ENCODE data around the gene CFDP1. TPM values are rescaled to one million over a fixed set of nuclear protein-coding genes. Genes with fewer than 3 reads are reported as not detected.

Gene CFDP1
- total RNA-seq, 1 experiment from 2014 or later: 32.1 TPM

GRCh38 chr16:75472908-75473877 lies 39.9 kb upstream of the CFDP1 start:
- no peak for TF ChIP-seq EZH2phosphoT487 (IDR thresholded peaks at IDR 0.05; ENCODE audit: borderline replicate concordance, low read length)
- no peak for TF ChIP-seq CTCF (conservative IDR thresholded peaks at IDR 0.05; ENCODE audit: low read depth, low read length)
- TF ChIP-seq EZH2 (IDR thresholded peaks at IDR 0.05; ENCODE audit: low read length, unreplicated experiment): no peak
- DNase-seq (no peak), ATAC-seq (no peak)
- Histone ChIP-seq H3K9me2 (replicated peaks; ENCODE audit: low read length) (no peaks in the 10 kb centered on the region), H4K20me1 (ENCODE audit: low read length) (no peaks in the 10 kb centered on the region), H3K4me3 (ENCODE audit: low read length) (no peak overlapping the region), H3K27me3 (ENCODE audit: low read length) (no peaks in the 10 kb centered on the region), H3K4me1 (ENCODE audit: insufficient read depth, low read length) (peaks cover 17% of the 10 kb centered on the region), H3F3A (ENCODE audit: low read length, unreplicated experiment) (no peaks in the 10 kb centered on the region), H3K36me3 (ENCODE audit: low read depth, low read length) (no peaks in the 10 kb centered on the region), H3K9me3 (ENCODE audit: low read length) (no peaks in the 10 kb centered on the region), H2AFZ (ENCODE audit: low read length) (no peak overlapping the region), H3K9ac (ENCODE audit: low read length) (no peak overlapping the region), H3K27ac (ENCODE audit: low read length) (no peak overlapping the region), H3K4me2 (ENCODE audit: low read length) (no peak overlapping the region), H3K79me2 (ENCODE audit: low read length) (no peaks in the 10 kb centered on the region)
- CTCF ChIA-PET: interaction anchor here (1.0 kb wide), 1 partner anchor 44 kb away, joined by 4 read pairs; no protein-coding TSS in a partner anchor
- POLR2A ChIA-PET (ENCODE audit: unreplicated experiment): interaction anchor here (0.6 kb wide), 1 partner anchor 219 kb away, joined by 3 read pairs; no protein-coding TSS in a partner anchor
- BruUV-seq (replicated peaks): no TSS peak
- intact Hi-C loops (cut with micrococcal nuclease): loop anchor here (1.0 to 5.0 kb wide), 2 partner anchors 44 to 94 kb away; partner anchors contain the start of gene GABARAPL2

DNA sequence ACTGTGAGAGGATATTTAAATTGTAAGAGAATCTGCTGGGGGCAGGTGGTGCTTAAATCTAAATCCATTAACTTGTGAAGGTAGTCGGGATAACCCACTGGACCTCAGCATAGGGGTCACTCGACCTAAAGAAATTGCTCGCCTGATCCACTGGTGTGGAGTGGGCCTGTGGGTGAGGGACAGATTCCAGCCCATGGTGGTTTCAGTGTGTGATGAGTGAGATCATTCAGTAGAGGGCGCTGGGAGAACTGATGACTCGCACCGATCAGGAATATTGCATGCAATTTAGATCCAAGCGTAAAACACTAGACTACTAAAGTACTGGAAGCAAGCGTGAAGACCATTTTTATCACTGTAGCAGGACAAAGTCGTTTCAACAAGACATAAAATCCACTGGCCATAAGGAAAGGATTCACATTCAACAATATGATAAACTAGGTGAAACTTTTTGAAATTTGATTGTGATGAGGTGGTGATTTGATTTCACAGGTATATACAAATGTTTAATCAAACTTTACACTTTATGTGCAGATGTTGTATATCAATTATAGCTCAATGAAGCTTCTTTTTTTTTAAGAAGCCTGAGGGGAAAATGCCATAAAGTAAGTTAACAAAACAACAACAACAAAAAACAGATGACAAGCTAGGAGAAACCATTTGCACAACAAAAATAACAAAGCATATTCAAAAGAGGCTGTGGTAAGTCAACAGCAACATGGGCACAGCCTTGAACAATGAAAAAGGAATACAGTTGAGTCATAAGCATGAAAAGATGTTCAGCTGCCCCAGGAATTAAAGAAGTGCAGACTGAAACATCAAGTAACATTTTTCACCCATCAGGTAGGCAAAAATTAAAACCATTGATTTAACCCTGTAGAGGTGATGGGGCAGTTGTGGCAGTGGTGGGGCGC lies 38.7 kb upstream of the CFDP1 start:
- ATAC-seq: peak; percentile 99
- peaks cover 5% of the 10 kb centered on the region for H3K4me1 ChIP-seq (ENCODE audit: insufficient read depth, low read length)
- no peaks in the 10 kb centered on the region for H3K36me3 ChIP-seq (ENCODE audit: low read depth, low read length)
- H3K4me2 ChIP-seq (ENCODE audit: low read length): no peak overlapping the region
- ChIA-PET POLR2A (ENCODE audit: unreplicated experiment) (interaction anchor here (0.6 kb wide), 1 partner anchor 217 kb away, joined by 3 read pairs; no protein-coding TSS in a partner anchor), CTCF (interaction anchor here (0.6 to 1.0 kb wide), 2 partner anchors 45 to 46 kb away, joined by 3 to 4 read pairs; no protein-coding TSS in a partner anchor)
- intact Hi-C loops (cut with micrococcal nuclease): loop anchor here (1.0 to 5.0 kb wide), 3 partner anchors 45 to 293 kb away; partner anchors contain the start of gene GABARAPL2
- H3F3A ChIP-seq (ENCODE audit: low read length, unreplicated experiment): no peaks in the 10 kb centered on the region
- no peaks in the 10 kb centered on the region for H4K20me1 ChIP-seq (ENCODE audit: low read length)
- H3K27ac ChIP-seq (ENCODE audit: low read length): no peak overlapping the region
- no TSS peak for BruUV-seq (replicated peaks)
- no peaks in the 10 kb centered on the region for H3K27me3 ChIP-seq (ENCODE audit: low read length)
- peak; percentile 69 for DNase-seq
- no peaks in the 10 kb centered on the region for H3K79me2 ChIP-seq (ENCODE audit: low read length)
- peak overlapping the region; percentile 4; the same call in 1 of the 2 replicates for H2AFZ ChIP-seq (ENCODE audit: low read length)
- H3K9ac ChIP-seq (ENCODE audit: low read length): no peak overlapping the region
- H3K9me3 ChIP-seq (ENCODE audit: low read length): no peaks in the 10 kb centered on the region
- TF ChIP-seq CTCF (conservative IDR thresholded peaks at IDR 0.05; ENCODE audit: low read depth, low read length): peak; percentile 83
- TF ChIP-seq EZH2 (IDR thresholded peaks at IDR 0.05; ENCODE audit: low read length, unreplicated experiment): no peak
- no peak for TF ChIP-seq EZH2phosphoT487 (IDR thresholded peaks at IDR 0.05; ENCODE audit: borderline replicate concordance, low read length)
- H3K4me3 ChIP-seq (ENCODE audit: low read length): no peak overlapping the region
- no peaks in the 10 kb centered on the region for H3K9me2 ChIP-seq (replicated peaks; ENCODE audit: low read length)

Data from PC-3 (cell line).